ENCODE measurements around the gene EML1.

EML1 gene

GRCh38 chr14:99792551-99793212 is 531 bp upstream of the EML1 start:
- TF ChIP-seq POLR2AphosphoS5 (IDR thresholded peaks at IDR 0.05; ENCODE audit: low read depth), result no peak
- no peak for TF ChIP-seq CTCF (IDR thresholded peaks at IDR 0.05; ENCODE audit: insufficient read depth, low read length)
- TF ChIP-seq GABPA (IDR thresholded peaks at IDR 0.05; ENCODE audit: low read depth), result no peak
- TF ChIP-seq, protein P1, sequence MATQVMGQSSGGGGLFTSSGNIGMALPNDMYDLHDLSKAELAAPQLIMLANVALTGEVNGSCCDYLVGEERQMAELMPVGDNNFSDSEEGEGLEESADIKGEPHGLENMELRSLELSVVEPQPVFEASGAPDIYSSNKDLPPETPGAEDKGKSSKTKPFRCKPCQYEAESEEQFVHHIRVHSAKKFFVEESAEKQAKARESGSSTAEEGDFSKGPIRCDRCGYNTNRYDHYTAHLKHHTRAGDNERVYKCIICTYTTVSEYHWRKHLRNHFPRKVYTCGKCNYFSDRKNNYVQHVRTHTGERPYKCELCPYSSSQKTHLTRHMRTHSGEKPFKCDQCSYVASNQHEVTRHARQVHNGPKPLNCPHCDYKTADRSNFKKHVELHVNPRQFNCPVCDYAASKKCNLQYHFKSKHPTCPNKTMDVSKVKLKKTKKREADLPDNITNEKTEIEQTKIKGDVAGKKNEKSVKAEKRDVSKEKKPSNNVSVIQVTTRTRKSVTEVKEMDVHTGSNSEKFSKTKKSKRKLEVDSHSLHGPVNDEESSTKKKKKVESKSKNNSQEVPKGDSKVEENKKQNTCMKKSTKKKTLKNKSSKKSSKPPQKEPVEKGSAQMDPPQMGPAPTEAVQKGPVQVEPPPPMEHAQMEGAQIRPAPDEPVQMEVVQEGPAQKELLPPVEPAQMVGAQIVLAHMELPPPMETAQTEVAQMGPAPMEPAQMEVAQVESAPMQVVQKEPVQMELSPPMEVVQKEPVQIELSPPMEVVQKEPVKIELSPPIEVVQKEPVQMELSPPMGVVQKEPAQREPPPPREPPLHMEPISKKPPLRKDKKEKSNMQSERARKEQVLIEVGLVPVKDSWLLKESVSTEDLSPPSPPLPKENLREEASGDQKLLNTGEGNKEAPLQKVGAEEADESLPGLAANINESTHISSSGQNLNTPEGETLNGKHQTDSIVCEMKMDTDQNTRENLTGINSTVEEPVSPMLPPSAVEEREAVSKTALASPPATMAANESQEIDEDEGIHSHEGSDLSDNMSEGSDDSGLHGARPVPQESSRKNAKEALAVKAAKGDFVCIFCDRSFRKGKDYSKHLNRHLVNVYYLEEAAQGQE (IDR thresholded peaks at IDR 0.05; ENCODE audit: insufficient replicate concordance, low read depth), result no peak
- TF ChIP-seq SPI1 (IDR thresholded peaks at IDR 0.05; ENCODE audit: borderline replicate concordance, low read depth), result no peak
- DNase-seq (ENCODE audit: low read depth in 1 of 2, low spot score in 1 of 2), result no peak
- peaks cover 37% of the 10 kb centered on the region for H3K27me3 ChIP-seq (ENCODE audit: insufficient read depth, poor library complexity, severe bottlenecking)
- no peak overlapping the region for H3K27ac ChIP-seq (replicated peaks)
- H3K4me3 ChIP-seq (replicated peaks; ENCODE audit: insufficient read depth, low read length), result no peak overlapping the region

GRCh38 chr14:99794151-99794780 is 1.1 kb downstream of the EML1 start:
- TF ChIP-seq SPI1 (IDR thresholded peaks at IDR 0.05; ENCODE audit: borderline replicate concordance, low read depth) (no peak), CTCF (IDR thresholded peaks at IDR 0.05; ENCODE audit: insufficient read depth, low read length) (no peak), GABPA (IDR thresholded peaks at IDR 0.05; ENCODE audit: low read depth) (no peak), POLR2AphosphoS5 (IDR thresholded peaks at IDR 0.05; ENCODE audit: low read depth) (no peak)
- TF ChIP-seq, protein P1 (IDR thresholded peaks at IDR 0.05; ENCODE audit: insufficient replicate concordance, low read depth), result no peak
- no peak for DNase-seq (ENCODE audit: low read depth in 1 of 2, low spot score in 1 of 2)
- Histone ChIP-seq H3K27ac (replicated peaks) (no peak overlapping the region), H3K4me3 (replicated peaks; ENCODE audit: insufficient read depth, low read length) (no peak overlapping the region), H3K27me3 (ENCODE audit: insufficient read depth, poor library complexity, severe bottlenecking) (peaks cover 43% of the 10 kb centered on the region)

- Histone ChIP-seq H3K4me3 (replicated peaks; ENCODE audit: insufficient read depth, low read length) (no peak overlapping the region), H3K27me3 (ENCODE audit: insufficient read depth, poor library complexity, severe bottlenecking) (peaks cover 43% of the 10 kb centered on the region), H3K27ac (replicated peaks) (no peak overlapping the region)
- TF ChIP-seq, protein P1 (IDR thresholded peaks at IDR 0.05; ENCODE audit: insufficient replicate concordance, low read depth), result no peak
- TF ChIP-seq GABPA (IDR thresholded peaks at IDR 0.05; ENCODE audit: low read depth), result no peak
- no peak for TF ChIP-seq CTCF (IDR thresholded peaks at IDR 0.05; ENCODE audit: insufficient read depth, low read length)
- TF ChIP-seq SPI1 (IDR thresholded peaks at IDR 0.05; ENCODE audit: borderline replicate concordance, low read depth), result no peak
- TF ChIP-seq POLR2AphosphoS5 (IDR thresholded peaks at IDR 0.05; ENCODE audit: low read depth), result no peak
- no peak for DNase-seq (ENCODE audit: low read depth in 1 of 2, low spot score in 1 of 2)
These were observed 1.8 kb downstream of the EML1 start for GRCh38 chr14:99795046-99795445.
